H1 (cell line): ENCODE measurements around the gene FBH1. TPM values are rescaled to one million over a fixed set of nuclear protein-coding genes. Genes with fewer than 3 reads are reported as not detected.

Experiments
- CTCF ChIA-PET: fragments of 300-600 bp; sonication (Branson Sonifier 250); formaldehyde crosslinking; loops from one replicate; lab custom pipeline; 2021; ENCODE audit not compliant: partially characterized antibody; lab: Charles Lee
- POLR2A ChIA-PET: fragments of 300-600 bp; sonication (Branson Sonifier 250); formaldehyde crosslinking; loops from one replicate; lab custom pipeline; 2021; ENCODE audit warnings: inconsistent platforms; ENCODE audit not compliant: partially characterized antibody; lab: Charles Lee
- DNase-seq, 2 experiments: peaks; one replicate each; pipeline versions ENCODE4 v3.0.0 to v3.0.0-alpha.2; 2010 to 2022; ENCODE audit warnings: low spot score in 2 of 2, low read depth in 1 of 2, mixed read lengths in 1 of 2
- FAIRE-seq: peaks from 2 replicates; lab custom pipeline; 2011; peaks lifted over from hg19 to GRCh38; lab: Jason Lieb, UNC
- H2AFZ ChIP-seq: 2 replicates; pipeline ENCODE4 v1.8.1; 2012; ENCODE audit warnings: low read length, inconsistent platforms
- H2AK5ac ChIP-seq: 2 replicates; pipeline ENCODE4 v1.6.1; 2013; ENCODE audit warnings: low read depth, low read length
- H2BK120ac ChIP-seq: replicated peaks from 2 replicates; pipeline ENCODE3; 2013; ENCODE audit warnings: low read depth, low read length, inconsistent platforms
- H2BK12ac ChIP-seq: 2 replicates; pipeline ENCODE4 v1.6.1; 2013; ENCODE audit warnings: low read depth, low read length
- H2BK15ac ChIP-seq: 2 replicates; pipeline ENCODE4 v1.6.1; 2013; ENCODE audit warnings: low read length
- H2BK20ac ChIP-seq: 2 replicates; pipeline ENCODE4 v1.6.1; 2013; ENCODE audit warnings: low read length
- H2BK5ac ChIP-seq: 2 replicates; pipeline ENCODE4 v1.6.1; 2013; ENCODE audit warnings: low read depth, low read length
- H3K14ac ChIP-seq: 2 replicates; pipeline ENCODE4 v1.6.1; 2013; ENCODE audit warnings: inconsistent platforms; ENCODE audit not compliant: insufficient read length
- H3K18ac ChIP-seq: 2 replicates; pipeline ENCODE4 v1.6.1; 2013; ENCODE audit warnings: low read length; ENCODE audit errors: extremely low read depth
- H3K23ac ChIP-seq: 2 replicates; pipeline ENCODE4 v1.6.1; 2013; ENCODE audit warnings: inconsistent platforms; ENCODE audit not compliant: insufficient read length
- H3K23me2 ChIP-seq: 2 replicates; pipeline ENCODE4 v1.6.1; 2013; ENCODE audit warnings: low read depth, low read length
- H3K27ac ChIP-seq: 2 replicates; pipeline ENCODE4 v1.6.1; 2011; ENCODE audit warnings: low read depth, low read length, inconsistent platforms
- H3K27me3 ChIP-seq, 4 experiments: replicated peaks in 1 of 4; 1 replicate in 1 of 4; 2 replicates in 3 of 4; pipeline versions ENCODE4 v1.6.1 to v1.8.1; 2011 to 2013; ENCODE audit warnings: low read length in 3 of 4, mild to moderate bottlenecking in 3 of 4, inconsistent platforms in 2 of 4, mixed read lengths in 2 of 4, moderate library complexity in 1 of 4; ENCODE audit not compliant: control insufficient read depth in 3 of 4, insufficient read depth in 3 of 4; ENCODE audit errors: extremely low read depth in 1 of 4
- H3K36me3 ChIP-seq, 4 experiments: 2 replicates each; pipeline versions ENCODE4 v1.6.1 to v1.8.1; 2011 to 2013; ENCODE audit warnings: mild to moderate bottlenecking in 4 of 4, low read length in 3 of 4, moderate library complexity in 2 of 4, control low read depth in 1 of 4, inconsistent platforms in 1 of 4; ENCODE audit not compliant: insufficient read depth in 4 of 4, control insufficient read depth in 2 of 4
- H3K4ac ChIP-seq: replicated peaks from 2 replicates; pipeline ENCODE3; 2013; ENCODE audit warnings: low read length, low read depth, mixed read lengths, inconsistent platforms; ENCODE audit not compliant: insufficient read length
- H3K4me1 ChIP-seq, 4 experiments: replicated peaks in 1 of 4; 1 replicate in 1 of 4; 2 replicates in 3 of 4; pipeline versions ENCODE4 v1.6.1 to v1.8.1; 2011 to 2013; ENCODE audit warnings: low read length in 3 of 4, inconsistent platforms in 2 of 4, mixed read lengths in 1 of 4; ENCODE audit not compliant: insufficient read depth in 4 of 4, control insufficient read depth in 3 of 4
- H3K4me2 ChIP-seq, 2 experiments: 2 replicates each; pipeline versions ENCODE4 v1.6.1 to v1.8.1; 2011 to 2013; ENCODE audit warnings: low read depth in 2 of 2, low read length in 2 of 2, control low read depth in 1 of 2, inconsistent platforms in 1 of 2, mild to moderate bottlenecking in 1 of 2; ENCODE audit not compliant: insufficient read depth in 1 of 2
- H3K4me3 ChIP-seq, 4 experiments: fragments of 200-600, 300-600 bp in 1 of 4; sonication (generic), shearing (Covaris generic), sonication (Bioruptor Twin) in 1 of 4; 2 replicates each; pipeline versions ENCODE4 v1.5.1 to v1.8.1; 2011 to 2016; ENCODE audit warnings: low read length in 4 of 4, low read depth in 3 of 4, control low read depth in 2 of 4, inconsistent platforms in 2 of 4, mild to moderate bottlenecking in 2 of 4, mixed read lengths in 1 of 4, moderate library complexity in 1 of 4; ENCODE audit not compliant: insufficient read depth in 2 of 4; ENCODE audit errors: extremely low read depth in 1 of 4
- H3K56ac ChIP-seq: replicated peaks from 2 replicates; pipeline ENCODE3; 2013; ENCODE audit warnings: low read depth, mild to moderate bottlenecking, mixed read lengths, low read length, inconsistent platforms; ENCODE audit not compliant: insufficient read length
- H3K79me1 ChIP-seq: 2 replicates; pipeline ENCODE4 v1.6.1; 2013; ENCODE audit warnings: low read depth, low read length, control low read depth
- H3K79me2 ChIP-seq, 2 experiments: 2 replicates each; pipeline versions ENCODE4 v1.6.1 to v1.8.1; 2012 to 2013; ENCODE audit warnings: low read length in 2 of 2, mild to moderate bottlenecking in 2 of 2, inconsistent platforms in 1 of 2; ENCODE audit not compliant: insufficient read depth in 2 of 2, control insufficient read depth in 1 of 2
- H3K9ac ChIP-seq, 4 experiments: replicated peaks in 1 of 4; 1 replicate in 1 of 4; 2 replicates in 3 of 4; pipeline versions ENCODE4 v1.6.1 to v1.8.1; 2011 to 2013; ENCODE audit warnings: low read depth in 3 of 4, low read length in 3 of 4, control low read depth in 2 of 4, mild to moderate bottlenecking in 2 of 4, moderate library complexity in 2 of 4, inconsistent platforms in 1 of 4; ENCODE audit errors: extremely low read depth in 1 of 4
- H3K9me3 ChIP-seq, 2 experiments: 2 replicates each; pipeline versions ENCODE4 v1.6.1 to v1.8.1; 2012 to 2013; ENCODE audit warnings: mild to moderate bottlenecking in 2 of 2, moderate library complexity in 2 of 2, control low read depth in 1 of 2, inconsistent platforms in 1 of 2, low read depth in 1 of 2, low read length in 1 of 2, mixed read lengths in 1 of 2; ENCODE audit not compliant: insufficient read depth in 2 of 2
- H4K20me1 ChIP-seq, 2 experiments: replicated peaks in 1 of 2; 2 replicates each; pipeline versions ENCODE3 to v1.8.1; 2011 to 2013; ENCODE audit warnings: inconsistent platforms in 2 of 2, low read length in 2 of 2, mild to moderate bottlenecking in 1 of 2; ENCODE audit not compliant: insufficient read depth in 2 of 2, control insufficient read depth in 1 of 2
- H4K5ac ChIP-seq: 2 replicates; pipeline ENCODE4 v1.6.1; 2013; ENCODE audit warnings: low read length, low read depth, mixed read lengths, inconsistent platforms; ENCODE audit not compliant: insufficient read length
- H4K8ac ChIP-seq: 2 replicates; pipeline ENCODE4 v1.8.0; 2013; ENCODE audit warnings: mild to moderate bottlenecking, moderate library complexity, low read length, inconsistent platforms; ENCODE audit not compliant: insufficient read depth; ENCODE audit errors: extremely low read depth
- H4K91ac ChIP-seq: replicated peaks from 2 replicates; pipeline ENCODE3; 2013; ENCODE audit warnings: low read length, mixed read lengths, inconsistent platforms; ENCODE audit not compliant: insufficient read length
- ASH2L ChIP-seq: fragments of 200-600, 300-600 bp; sonication (generic); IDR thresholded peaks from one replicate; pipeline ENCODE4 v1.7.1; 2017; ENCODE audit warnings: low read length
- CBX8 ChIP-seq: fragments of 300-800, 300-1000 bp; sonication (generic); IDR thresholded peaks from 2 replicates; pipeline ENCODE4 v1.7.1; 2016; ENCODE audit warnings: low read depth, low read length, borderline replicate concordance
- CEBPB ChIP-seq: IDR thresholded peaks from 2 replicates; pipeline ENCODE4 v1.6.1; 2012; ENCODE audit warnings: low read depth, low read length
- CREB1 ChIP-seq: IDR thresholded peaks from 2 replicates; pipeline ENCODE4 v1.6.1; 2012; ENCODE audit warnings: inconsistent platforms
- E2F6 ChIP-seq: IDR thresholded peaks from 2 replicates; pipeline ENCODE4 v1.6.1; 2012; ENCODE audit warnings: inconsistent platforms
- EGR1 ChIP-seq: IDR thresholded peaks from 2 replicates; pipeline ENCODE4 v1.6.1; 2011; ENCODE audit warnings: low read depth, low read length, borderline replicate concordance
- JUN ChIP-seq: IDR thresholded peaks from 2 replicates; pipeline ENCODE4 v1.6.1; 2011; ENCODE audit warnings: low read depth, mild to moderate bottlenecking, improper control_type of control experiment, low read length
- POLR2AphosphoS5 ChIP-seq: IDR thresholded peaks from 2 replicates; pipeline ENCODE4 v1.6.1; 2011; ENCODE audit warnings: low read depth, low read length
- RAD21 ChIP-seq, 2 experiments: IDR thresholded peaks in 1 of 2; conservative IDR thresholded peaks in 1 of 2; 2 replicates each; pipeline ENCODE4 v1.6.1; 2011; ENCODE audit warnings: low read depth in 2 of 2, low read length in 2 of 2, improper control_type of control experiment in 1 of 2, inconsistent platforms in 1 of 2, mild to moderate bottlenecking in 1 of 2, moderate library complexity in 1 of 2
- RNF2 ChIP-seq: fragments of 200-900, 300-1000 bp; sonication (generic); IDR thresholded peaks from 2 replicates; pipeline ENCODE4 v1.7.1; 2016; ENCODE audit warnings: borderline replicate concordance, low read depth, mild to moderate bottlenecking, antibody characterized with exemption, low read length; ENCODE audit not compliant: poor library complexity, severe bottlenecking; ENCODE audit errors: missing control alignments
- SAP30 ChIP-seq: fragments of 300-600 bp; sonication (generic); IDR thresholded peaks from 2 replicates; pipeline ENCODE4 v1.7.1; 2012; ENCODE audit warnings: low read length, moderate library complexity, mild to moderate bottlenecking, inconsistent platforms; ENCODE audit not compliant: insufficient read depth, insufficient replicate concordance
- SIN3A ChIP-seq, 2 experiments: IDR thresholded peaks in 1 of 2; conservative IDR thresholded peaks in 1 of 2; 2 replicates each; pipeline ENCODE4 v1.6.1; 2011 to 2012; ENCODE audit warnings: low read length in 2 of 2, improper control_type of control experiment in 1 of 2, low read depth in 1 of 2, mild to moderate bottlenecking in 1 of 2
- WGBS, 2 experiments: shearing (Covaris generic) in 1 of 2; methylation state at CpG; one replicate each; pipeline versions ENCODE4 v1.1.6 to v1.1.7; 2013 to 2015; ENCODE audit warnings: low lambda C conversion rate in 2 of 2, mixed read lengths in 2 of 2, inconsistent platforms in 1 of 2, low coverage in 1 of 2, missing lambda C conversion rate in 1 of 2; ENCODE audit not compliant: insufficient replicate concordance in 2 of 2, insufficient coverage in 1 of 2, insufficient read length in 1 of 2; ENCODE audit errors: extremely low coverage in 1 of 2, missing lambda C conversion rate in 1 of 2; 5-methylcytosine and 5-hydroxymethylcytosine counted together
- polyA plus RNA-seq, 7 experiments: library from polyadenylated mRNA; depleted of rRNA in 3 of 7; stranded (reverse) in 5 of 7; unstranded in 2 of 7; fragments of >200 nt in 5 of 7; fragments of 200-250 nt in 2 of 7; gene quantifications; 1 replicate in 5 of 7; 2 replicates in 1 of 7; 4 replicates in 1 of 7; pipeline versions ENCODE4 v1.2.1 to v1.2.3, GENCODE V29; 2011 to 2013; ENCODE audit warnings: missing spikeins in 2 of 7, mixed read lengths in 2 of 7
- total RNA-seq: library from RNA; stranded (reverse); fragmentation: NEBNext Ultra II Directional; extraction: Animal tissue kit (Norgen Biotek cat#: 25700); gene quantifications from 2 replicates; pipeline ENCODE4 v1.2.1, GENCODE V29; 2021

Gene FBH1
- total and polyA plus RNA-seq, 2 of the 8 experiments (the other 6 are each of a cell fraction or from before 2014, with no cell fraction given) = 31.1 to 51.8 TPM

GRCh38 chr10:5871596-5871995 lies 18.4 kb upstream of the FBH1 start:
- H3K18ac ChIP-seq = no peak overlapping the region
- H3K14ac ChIP-seq = no peak overlapping the region
- H3K23me2 ChIP-seq = no peaks in the 10 kb centered on the region
- no peak overlapping the region for H2AFZ ChIP-seq
- H3K79me1 ChIP-seq = no peaks in the 10 kb centered on the region
- peaks cover 4 to 20% (median 7%) of the 10 kb centered on the region in 4 experiments; a peak in 7 of 8 replicates for H3K36me3 ChIP-seq
- H3K9me3 ChIP-seq = peaks cover 0 to 4% of the 10 kb centered on the region in 2 experiments; a peak in 1 of 4 replicates
- DNase-seq (no peak), FAIRE-seq (no peak)
- ChIA-PET CTCF (interaction anchor here (0.6 to 4.9 kb wide), 5 partner anchors 13 to 75 kb away, joined by 3 to 70 read pairs (median 3); partner anchors contain the start of genes ANKRD16 and FBH1), POLR2A (interaction anchor here (5.3 kb wide), 1 partner anchor 58 kb away, joined by 22 read pairs; the partner anchor contains the start of gene GDI2)
- H4K8ac ChIP-seq = peak overlapping the region; percentile 17; the same call in 1 of the 2 replicates
- no peak overlapping the region for H3K23ac ChIP-seq
- no peak overlapping the region for H3K4me2 ChIP-seq
- H3K27ac ChIP-seq = no peak overlapping the region
- H2BK120ac ChIP-seq = no peak overlapping the region
- 0 out of 2 replicates have a peak overlapping the region, but pooled peaks have one; percentile 13 for H2AK5ac ChIP-seq
- no peak overlapping the region for H2BK20ac ChIP-seq
- H3K4ac ChIP-seq = no peak overlapping the region
- H3K4me1 ChIP-seq = no peaks in the 10 kb centered on the region; a peak in 1 of 7 replicates
- whole genome bisulfite sequencing, 2 experiments = 94% methylated on average over 5 of the region's 5 CpGs; no CpG with 5 or more reads in 1 of the 2 experiments
- H3K27me3 ChIP-seq = no peaks in the 10 kb centered on the region
- H2BK12ac ChIP-seq = no peak overlapping the region
- H3K79me2 ChIP-seq = no peaks in the 10 kb centered on the region
- H4K20me1 ChIP-seq = peaks cover 0 to 5% of the 10 kb centered on the region in 2 experiments
- H3K4me3 ChIP-seq = no peak overlapping the region
- H4K91ac ChIP-seq = no peak overlapping the region
- H2BK5ac ChIP-seq = no peak overlapping the region
- H4K5ac ChIP-seq = no peak overlapping the region
- H3K56ac ChIP-seq = no peak overlapping the region
- no peak overlapping the region for H2BK15ac ChIP-seq
- H3K9ac ChIP-seq = no peak overlapping the region
- TF ChIP-seq ASH2L (no peak), EGR1 (no peak), CBX8 (no peak), RAD21 (IDR thresholded peaks at IDR 0.05 in 1 of 2, conservative IDR thresholded peaks at IDR 0.05 in 1 of 2; ENCODE audit: low read depth in 2 of 2, low read length in 2 of 2) (no peak), SAP30 (no peak), POLR2AphosphoS5 (no peak), E2F6 (no peak), CREB1 (no peak), SIN3A (conservative IDR thresholded peaks at IDR 0.05 in 1 of 2, IDR thresholded peaks at IDR 0.05 in 1 of 2; ENCODE audit: low read depth in 1 of 2, low read length in 2 of 2) (no peak), RNF2 (no peak), JUN (no peak), CEBPB (no peak)
